HepG2 (cell line): ENCODE data around the gene PCGF6. TPM values are rescaled to one million over a fixed set of nuclear protein-coding genes. Genes with fewer than 3 reads are reported as not detected.

Experiments used
- DBP ChIP-seq: sonication (generic); formaldehyde crosslinking; IDR thresholded peaks from 2 replicates; pipeline ENCODE4 v1.4.0; 2020; ENCODE audit warnings: missing genetic modification reagents; ENCODE audit errors: not compliant biosample characterization
- HNRNPK ChIP-seq: fragments of 200-400 bp; formaldehyde crosslinking; IDR thresholded peaks from 2 replicates; pipeline ENCODE4 v1.6.1; 2018; ENCODE audit warnings: low read length, low read depth, moderate library complexity, mild to moderate bottlenecking; ENCODE audit not compliant: poor library complexity, severe bottlenecking
- IRF1 ChIP-seq: sonication (generic); formaldehyde crosslinking; IDR thresholded peaks from 2 replicates; pipeline ENCODE4 v1.4.0; 2020; ENCODE audit warnings: low read depth, mild to moderate bottlenecking, missing genetic modification reagents
- KDM3A ChIP-seq: IDR thresholded peaks from 2 replicates; pipeline ENCODE4 v1.6.1; 2018; ENCODE audit warnings: low read depth, missing compliant biosample characterization
- LCORL ChIP-seq, 2 experiments: fragments of 450-650 bp in 1 of 2; sonication (generic) in 1 of 2; formaldehyde crosslinking in 1 of 2; IDR thresholded peaks; 2 replicates each; pipeline versions ENCODE4 v1.5.0 to v1.6.1; 2017 to 2020; ENCODE audit warnings: antibody characterized with exemption in 1 of 2, missing genetic modification reagents in 1 of 2
- PRDM10 ChIP-seq: sonication (generic); formaldehyde crosslinking; IDR thresholded peaks from 2 replicates; pipeline ENCODE4 v1.4.0; 2020; ENCODE audit warnings: low read depth, missing genetic modification reagents
- SMAD9 ChIP-seq: sonication (generic); formaldehyde crosslinking; IDR thresholded peaks from 2 replicates; pipeline ENCODE4 v1.5.1; 2020; ENCODE audit warnings: mild to moderate bottlenecking, missing genetic modification reagents
- STAG1 ChIP-seq: sonication (generic); formaldehyde crosslinking; IDR thresholded peaks from 2 replicates; pipeline ENCODE4 v1.4.0; 2020; ENCODE audit warnings: missing genetic modification reagents
- STAT6 ChIP-seq: sonication (generic); formaldehyde crosslinking; IDR thresholded peaks from 2 replicates; pipeline ENCODE4 v1.4.0; 2020; ENCODE audit warnings: missing genetic modification reagents, mild to moderate bottlenecking, borderline replicate concordance
- ZBTB38 ChIP-seq: sonication (generic); formaldehyde crosslinking; IDR thresholded peaks from 2 replicates; pipeline ENCODE4 v1.5.1; 2020; ENCODE audit warnings: mild to moderate bottlenecking, missing genetic modification reagents
- ZFP36 ChIP-seq: fragments of 150-350 bp; IDR thresholded peaks from 2 replicates; pipeline ENCODE4 v1.6.1; 2018; ENCODE audit warnings: borderline replicate concordance, low read length, low read depth; ENCODE audit not compliant: partially characterized antibody
- ZFP90 ChIP-seq: sonication (generic); formaldehyde crosslinking; IDR thresholded peaks from 2 replicates; pipeline ENCODE4 v1.8.0; 2022; ENCODE audit warnings: missing genetic modification reagents, mild to moderate bottlenecking, inconsistent platforms, borderline replicate concordance
- ZFP91 ChIP-seq: sonication (generic); formaldehyde crosslinking; IDR thresholded peaks from 2 replicates; pipeline ENCODE4 v1.9.0; 2022; ENCODE audit warnings: missing genetic modification reagents, mild to moderate bottlenecking, borderline replicate concordance
- ZFY ChIP-seq: sonication (generic); formaldehyde crosslinking; IDR thresholded peaks from 2 replicates; pipeline ENCODE4 v1.4.0; 2020; ENCODE audit warnings: missing genetic modification reagents
- ZNF30 ChIP-seq: sonication (generic); formaldehyde crosslinking; IDR thresholded peaks from 2 replicates; pipeline ENCODE4 v1.5.0; 2020; ENCODE audit warnings: mild to moderate bottlenecking, missing genetic modification reagents
- ZNF549 ChIP-seq: sonication (generic); formaldehyde crosslinking; IDR thresholded peaks from 2 replicates; pipeline ENCODE4 v1.5.0; 2020; ENCODE audit warnings: missing genetic modification reagents
- ZNF569 ChIP-seq: sonication (generic); formaldehyde crosslinking; IDR thresholded peaks from 2 replicates; pipeline ENCODE4 v1.5.0; 2020; ENCODE audit warnings: mild to moderate bottlenecking, missing genetic modification reagents, moderate library complexity, borderline replicate concordance
- ZNF652 ChIP-seq: IDR thresholded peaks from 2 replicates; pipeline ENCODE4 v1.6.1; 2016; ENCODE audit warnings: low read depth, borderline replicate concordance
- polyA plus RNA-seq, 8 experiments: library from polyadenylated mRNA; depleted of rRNA in 3 of 8; stranded (reverse) in 7 of 8; unstranded in 1 of 8; fragments of >200 nt; fragmentation: Illumina TruSeq in 4 of 8; extraction: Trizol in 4 of 8; gene quantifications; 2 replicates each; pipeline versions ENCODE4 v1.2.1 to v1.2.3, GENCODE V29; 2011 to 2016; ENCODE audit warnings: low read depth in 4 of 8, missing spikeins in 1 of 8, mixed read lengths in 1 of 8; ENCODE audit not compliant: insufficient read depth in 1 of 8
- total RNA-seq, 5 experiments: library from RNA; depleted of rRNA; stranded (reverse); fragments of >200 nt; fragmentation: Illumina TruSeq; extraction: Trizol; gene quantifications; 2 replicates each; pipeline ENCODE4 v1.2.3, GENCODE V29; 2016; ENCODE audit warnings: low read depth in 1 of 5

The PCGF6 gene
- total and polyA plus RNA-seq, 2 of the 13 experiments (the other 11 are each of a cell fraction or from before 2014, with no cell fraction given): 5.2 to 19.4 TPM

- TF ChIP-seq HNRNPK (no peak), ZFY (CRISPR knock-in tag) (peak; percentile 84), PRDM10 (CRISPR knock-in tag) (no peak), KDM3A (CRISPR knock-in tag) (no peak; the same call in 1 of the 2 replicates), IRF1 (CRISPR knock-in tag) (0 out of 2 replicates have a peak, but pooled peaks have one; percentile 62), ZNF30 (CRISPR knock-in tag) (peak; percentile 72; the same call in 1 of the 2 replicates), LCORL (IDR thresholded peaks at IDR 0.05) (no peak), LCORL (CRISPR knock-in tag; IDR thresholded peaks at IDR 0.05) (peak; percentile 64; the same call in 1 of the 2 replicates), ZFP91 (CRISPR knock-in tag) (peak; percentile 95), SMAD9 (CRISPR knock-in tag) (peak; percentile 25; the same call in 1 of the 2 replicates), ZFP90 (no peak), STAT6 (CRISPR knock-in tag) (no peak; the same call in 1 of the 2 replicates), DBP (no peak), ZBTB38 (peak; percentile 85), ZNF569 (CRISPR knock-in tag) (no peak), ZFP36 (no peak), STAG1 (no peak), ZNF549 (no peak), ZNF652 (0 out of 2 replicates have a peak, but pooled peaks have one; percentile 13)
Measured at GRCh38 chr10:103367782-103368518, 17.0 kb upstream of the PCGF6 start, which contains the start of gene TAF5 (continued).
